HepG2 (cell line): ENCODE data around the gene SYNGR2. TPM values are rescaled to one million over a fixed set of nuclear protein-coding genes. Genes with fewer than 3 reads are reported as not detected.
A peak's percentile ranks its signal among the peaks of the same experiment; 100 is the strongest.

ENCODE experiments used
- ATAC-seq: fragments of 200-7000 bp; cut with Tn5 transposase; 3 replicates; pipeline ENCODE4 v1.9.1; 2020; ENCODE audit warnings: mild to moderate bottlenecking, moderate library complexity
- BruUV-seq: library from RNA; stranded (reverse); fragments of 400-500 nt; replicated peaks from 2 replicates; lab custom pipeline; 2021; lab: Mats Ljungman, UMichigan
- CTCF ChIA-PET: fragments of 300-600 bp; formaldehyde crosslinking; extraction: SDS; loops from one replicate; lab custom pipeline; 2021; ENCODE audit warnings: low total read pairs, inconsistent platforms, low intra/inter-chr PET ratio; lab: Yijun Ruan, JAX
- POLR2A ChIA-PET: fragments of 350-600 bp; sonication (Branson Sonifier 250); formaldehyde crosslinking; loops from one replicate; lab custom pipeline; 2020; ENCODE audit warnings: antibody characterized with exemption, inconsistent platforms; lab: Yijun Ruan, JAX
- DNase-seq: peaks from one replicate; pipeline ENCODE4 v3.0.0-alpha.2; 2015; ENCODE audit warnings: low spot score
- FAIRE-seq: peaks from 3 replicates; lab custom pipeline; 2011; peaks lifted over from hg19 to GRCh38; lab: Jason Lieb, UNC
- H2AFZ ChIP-seq: one replicate; pipeline ENCODE4 v1.6.1; 2011; ENCODE audit warnings: low read length, inconsistent platforms
- H3K27ac ChIP-seq: fragments of 300-600 bp; 3 replicates; pipeline ENCODE4 v1.8.0; 2011; ENCODE audit warnings: mixed run types, mild to moderate bottlenecking, mixed read lengths, low read length, inconsistent platforms; ENCODE audit not compliant: insufficient read depth; ENCODE audit errors: extremely low read length
- H3K27me3 ChIP-seq, 2 experiments: fragments of 200-600 bp in 1 of 2; 2 replicates in 1 of 2; 3 replicates in 1 of 2; pipeline versions ENCODE4 v1.6.0 to v1.8.0; 2011; ENCODE audit warnings: low read length in 2 of 2, mild to moderate bottlenecking in 2 of 2, moderate library complexity in 2 of 2, inconsistent platforms in 1 of 2; ENCODE audit not compliant: insufficient read depth in 2 of 2, control insufficient read depth in 1 of 2
- H3K36me3 ChIP-seq, 2 experiments: fragments of 200-600 bp in 1 of 2; replicated peaks in 1 of 2; 2 replicates in 1 of 2; 3 replicates in 1 of 2; pipeline versions ENCODE4 v1.5.1 to v1.8.0; 2011; ENCODE audit warnings: low read length in 2 of 2, inconsistent platforms in 1 of 2; ENCODE audit not compliant: insufficient read depth in 2 of 2, control insufficient read depth in 1 of 2
- H3K4me1 ChIP-seq: 2 replicates; pipeline ENCODE4 v1.5.1; 2012; ENCODE audit warnings: low read length, inconsistent platforms; ENCODE audit not compliant: insufficient read depth
- H3K4me2 ChIP-seq: 2 replicates; pipeline ENCODE4 v1.6.0; 2011; ENCODE audit warnings: low read depth, low read length, inconsistent platforms
- H3K4me3 ChIP-seq, 3 experiments: fragments of 200-600 bp in 1 of 3; sonication (generic), shearing (Covaris generic) in 1 of 3; replicated peaks in 1 of 3; 2 replicates each; pipeline ENCODE4 v1.5.1; 2011 to 2016; ENCODE audit warnings: low read length in 3 of 3, inconsistent platforms in 2 of 3, low read depth in 2 of 3, mild to moderate bottlenecking in 2 of 3, control low read depth in 1 of 3, mixed read lengths in 1 of 3; ENCODE audit not compliant: insufficient read depth in 1 of 3
- H3K79me2 ChIP-seq: one replicate; pipeline ENCODE4 v1.6.1; 2011; ENCODE audit warnings: low read length, inconsistent platforms; ENCODE audit not compliant: insufficient read depth
- H3K9ac ChIP-seq: 2 replicates; pipeline ENCODE4 v1.6.0; 2011; ENCODE audit warnings: mild to moderate bottlenecking, low read depth, low read length, inconsistent platforms; ENCODE audit not compliant: insufficient read depth
- H3K9me3 ChIP-seq: 2 replicates; pipeline ENCODE4 v1.5.1; 2012; ENCODE audit warnings: mild to moderate bottlenecking, low read length
- H4K20me1 ChIP-seq: 2 replicates; pipeline ENCODE4 v1.6.0; 2011; ENCODE audit warnings: inconsistent platforms, mild to moderate bottlenecking, low read length, moderate library complexity; ENCODE audit not compliant: insufficient read depth
- ATRX ChIP-seq: sonication (generic); formaldehyde crosslinking; IDR thresholded peaks from 2 replicates; pipeline ENCODE4 v1.4.0; 2020; ENCODE audit warnings: missing genetic modification reagents, borderline replicate concordance
- NRL ChIP-seq: sonication (generic); formaldehyde crosslinking; IDR thresholded peaks from 2 replicates; pipeline ENCODE4 v1.5.0; 2020; ENCODE audit warnings: missing genetic modification reagents, mild to moderate bottlenecking, moderate library complexity, borderline replicate concordance
- RBM22 ChIP-seq: fragments of 200-400 bp; formaldehyde crosslinking; optimal IDR thresholded peaks from 2 replicates; pipeline ENCODE3; 2017; ENCODE audit warnings: mild to moderate bottlenecking, low read length, moderate library complexity
- SETDB1 ChIP-seq: sonication (generic); formaldehyde crosslinking; IDR thresholded peaks from 2 replicates; pipeline ENCODE4 v1.5.1; 2020; ENCODE audit warnings: missing genetic modification reagents, mild to moderate bottlenecking, borderline replicate concordance
- TEAD2 ChIP-seq: sonication (generic); formaldehyde crosslinking; IDR thresholded peaks from 2 replicates; pipeline ENCODE4 v1.9.0; 2021; ENCODE audit warnings: missing genetic modification reagents
- ZBTB43 ChIP-seq: sonication (generic); formaldehyde crosslinking; conservative IDR thresholded peaks from 2 replicates; pipeline ENCODE4 v1.4.0; 2020; ENCODE audit warnings: missing genetic modification reagents
- ZKSCAN1 ChIP-seq: fragments of 150-350 bp; IDR thresholded peaks from 2 replicates; pipeline ENCODE4 v1.6.1; 2014; ENCODE audit warnings: low read length
- ZNF121 ChIP-seq: sonication (generic); formaldehyde crosslinking; IDR thresholded peaks from 2 replicates; pipeline ENCODE4 v1.5.0; 2020; ENCODE audit warnings: mild to moderate bottlenecking, missing genetic modification reagents
- ZNF143 ChIP-seq: sonication (generic); formaldehyde crosslinking; IDR thresholded peaks from 2 replicates; pipeline ENCODE4 v1.4.0; 2020; ENCODE audit warnings: missing genetic modification reagents
- ZNF234 ChIP-seq: sonication (generic); formaldehyde crosslinking; conservative IDR thresholded peaks from 2 replicates; pipeline ENCODE4 v1.5.1; 2020; ENCODE audit warnings: mild to moderate bottlenecking, missing genetic modification reagents
- ZNF263 ChIP-seq: sonication (generic); formaldehyde crosslinking; IDR thresholded peaks from 2 replicates; pipeline ENCODE4 v1.4.0; 2020; ENCODE audit warnings: missing genetic modification reagents
- ZNF383 ChIP-seq: sonication (generic); formaldehyde crosslinking; IDR thresholded peaks from 2 replicates; pipeline ENCODE4 v1.4.0; 2020; ENCODE audit warnings: missing genetic modification reagents, mild to moderate bottlenecking, borderline replicate concordance
- ZNF558 ChIP-seq: sonication (generic); formaldehyde crosslinking; IDR thresholded peaks from 2 replicates; pipeline ENCODE4 v1.9.0; 2022; ENCODE audit warnings: mild to moderate bottlenecking, missing genetic modification reagents, borderline replicate concordance
- ZNF629 ChIP-seq: sonication (generic); formaldehyde crosslinking; conservative IDR thresholded peaks from 2 replicates; pipeline ENCODE4 v1.5.0; 2020; ENCODE audit warnings: missing genetic modification reagents
- ZNF687 ChIP-seq: sonication (generic); formaldehyde crosslinking; IDR thresholded peaks from 2 replicates; pipeline ENCODE4 v1.5.1; 2020; ENCODE audit warnings: mild to moderate bottlenecking, missing genetic modification reagents, moderate library complexity
- ZNF781 ChIP-seq: sonication (generic); formaldehyde crosslinking; IDR thresholded peaks from 2 replicates; pipeline ENCODE4 v1.5.1; 2020; ENCODE audit warnings: borderline replicate concordance, mild to moderate bottlenecking, missing genetic modification reagents; ENCODE audit errors: not compliant biosample characterization
- ZNF788 ChIP-seq: sonication (generic); formaldehyde crosslinking; IDR thresholded peaks from 2 replicates; pipeline ENCODE4 v1.5.0; 2020; ENCODE audit warnings: mild to moderate bottlenecking, missing genetic modification reagents, borderline replicate concordance
- WGBS: methylation state at CpG from one replicate; pipeline ENCODE4 v1.1.6; 2017; ENCODE audit warnings: low lambda C conversion rate; 5-methylcytosine and 5-hydroxymethylcytosine counted together
- in situ Hi-C: cut with HindIII; loops from 2 replicates; pipeline ENCODE4 v1.10.0; 2017; ENCODE audit warnings: low pct_unique_long_range_greater_than_20kb; ENCODE audit not compliant: extremely low pct_ligation_motif_present
- intact Hi-C: fragments of 100-400 bp; cut with micrococcal nuclease; formaldehyde crosslinking; loops from one replicate; pipeline ENCODE4 v1.10.0; 2022; ENCODE audit not compliant: unreplicated experiment
- polyA plus RNA-seq, 8 experiments: library from polyadenylated mRNA; depleted of rRNA in 3 of 8; stranded (reverse) in 7 of 8; unstranded in 1 of 8; fragments of >200 nt; fragmentation: Illumina TruSeq in 4 of 8; extraction: Trizol in 4 of 8; gene quantifications; 2 replicates each; pipeline versions ENCODE4 v1.2.1 to v1.2.3, GENCODE V29; 2011 to 2016; ENCODE audit warnings: low read depth in 4 of 8, missing spikeins in 1 of 8, mixed read lengths in 1 of 8; ENCODE audit not compliant: insufficient read depth in 1 of 8
- total RNA-seq, 5 experiments: library from RNA; depleted of rRNA; stranded (reverse); fragments of >200 nt; fragmentation: Illumina TruSeq; extraction: Trizol; gene quantifications; 2 replicates each; pipeline ENCODE4 v1.2.3, GENCODE V29; 2016; ENCODE audit warnings: low read depth in 1 of 5

The SYNGR2 gene
- total and polyA plus RNA-seq, 2 of the 13 experiments (the other 11 are each of a cell fraction or from before 2014, with no cell fraction given) = 46.7 to 170 TPM

GRCh38 chr17:78164748-78165607, 3.4 kb upstream of the SYNGR2 start:
- BruUV-seq = no TSS peak
- ChIA-PET POLR2A (interaction anchor here (1.5 kb wide), 1 partner anchor 22 kb away, joined by 4 read pairs; the partner anchor contains the start of genes AFMID and TK1), CTCF (no interaction called here)
- Histone ChIP-seq H3K79me2 (peaks cover 7% of the 10 kb centered on the region), H3K27me3 (peaks cover 0 to 2% of the 10 kb centered on the region in 2 experiments; a peak in 1 of 5 replicates), H3K4me3 (no peak overlapping the region), H4K20me1 (peaks cover 5% of the 10 kb centered on the region; the same call in 1 of the 2 replicates), H3K27ac (no peak overlapping the region), H2AFZ (no peak overlapping the region), H3K36me3 (no peaks in the 10 kb centered on the region), H3K9me3 (no peaks in the 10 kb centered on the region), H3K4me2 (no peak overlapping the region), H3K9ac (no peak overlapping the region), H3K4me1 (peaks cover 74% of the 10 kb centered on the region)
- FAIRE-seq = no peak
- DNase-seq = no peak
- 69% methylated on average over 15 of the region's 16 CpGs for WGBS
- intact Hi-C loops (loop anchor here (5.0 kb wide), 1 partner anchor 38 kb away; the partner anchor contains the start of gene TMC6), in situ Hi-C loops (no loop called here)
- no peak; the same call in 2 of the 3 replicates for ATAC-seq
- TF ChIP-seq NRL (CRISPR knock-in tag) = 0 out of 2 replicates have a peak, but pooled peaks have one; percentile 12
- no peak for TF ChIP-seq TEAD2 (CRISPR knock-in tag)
- no peak for TF ChIP-seq ZNF781 (CRISPR knock-in tag)
- TF ChIP-seq ZNF687 (CRISPR knock-in tag) = 0 out of 2 replicates have a peak, but pooled peaks have one; percentile 22
- TF ChIP-seq ZNF263 (CRISPR knock-in tag) = peak; percentile 32; the same call in 1 of the 2 replicates
- TF ChIP-seq ZBTB43 (CRISPR knock-in tag) = no peak
- TF ChIP-seq SETDB1 = no peak
- peak; percentile 93 for TF ChIP-seq ZNF629 (CRISPR knock-in tag)
- no peak for TF ChIP-seq RBM22
- no peak for TF ChIP-seq ZNF788 (CRISPR knock-in tag)
- peak; percentile 50; the same call in 1 of the 2 replicates for TF ChIP-seq ZNF121 (CRISPR knock-in tag)
- no peak for TF ChIP-seq ATRX (CRISPR knock-in tag)
- TF ChIP-seq ZKSCAN1 = peak; percentile 94
- TF ChIP-seq ZNF143 (CRISPR knock-in tag) = 0 out of 2 replicates have a peak, but pooled peaks have one; percentile 21
- TF ChIP-seq ZNF234 (CRISPR knock-in tag) = no peak
- TF ChIP-seq ZNF558 (CRISPR knock-in tag) = no peak
- TF ChIP-seq ZNF383 (CRISPR knock-in tag) = no peak
